HepG2 (cell line): Measurements from ENCODE around the gene TMEM39A. TPM values are rescaled to one million over a fixed set of nuclear protein-coding genes. Genes with fewer than 3 reads are reported as not detected.
A peak's percentile ranks its signal among the peaks of the same experiment; 100 is the strongest.

ENCODE experiments used
- ATAC-seq: fragments of 200-7000 bp; cut with Tn5 transposase; 3 replicates; pipeline ENCODE4 v1.9.1; 2020; ENCODE audit warnings: mild to moderate bottlenecking, moderate library complexity
- BruUV-seq: library from RNA; stranded (reverse); fragments of 400-500 nt; replicated peaks from 2 replicates; lab custom pipeline; 2021; lab: Mats Ljungman, UMichigan
- CTCF ChIA-PET: fragments of 300-600 bp; formaldehyde crosslinking; extraction: SDS; loops from one replicate; lab custom pipeline; 2021; ENCODE audit warnings: low total read pairs, inconsistent platforms, low intra/inter-chr PET ratio; lab: Yijun Ruan, JAX
- POLR2A ChIA-PET: fragments of 350-600 bp; sonication (Branson Sonifier 250); formaldehyde crosslinking; loops from one replicate; lab custom pipeline; 2020; ENCODE audit warnings: antibody characterized with exemption, inconsistent platforms; lab: Yijun Ruan, JAX
- DNase-seq: peaks from one replicate; pipeline ENCODE4 v3.0.0-alpha.2; 2015; ENCODE audit warnings: low spot score
- FAIRE-seq: peaks from 3 replicates; lab custom pipeline; 2011; peaks lifted over from hg19 to GRCh38; lab: Jason Lieb, UNC
- H2AFZ ChIP-seq: one replicate; pipeline ENCODE4 v1.6.1; 2011; ENCODE audit warnings: low read length, inconsistent platforms
- H3K27ac ChIP-seq: fragments of 300-600 bp; 3 replicates; pipeline ENCODE4 v1.8.0; 2011; ENCODE audit warnings: mixed run types, mild to moderate bottlenecking, mixed read lengths, low read length, inconsistent platforms; ENCODE audit not compliant: insufficient read depth; ENCODE audit errors: extremely low read length
- H3K27me3 ChIP-seq, 2 experiments: fragments of 200-600 bp in 1 of 2; 2 replicates in 1 of 2; 3 replicates in 1 of 2; pipeline versions ENCODE4 v1.6.0 to v1.8.0; 2011; ENCODE audit warnings: low read length in 2 of 2, mild to moderate bottlenecking in 2 of 2, moderate library complexity in 2 of 2, inconsistent platforms in 1 of 2; ENCODE audit not compliant: insufficient read depth in 2 of 2, control insufficient read depth in 1 of 2
- H3K36me3 ChIP-seq, 2 experiments: fragments of 200-600 bp in 1 of 2; replicated peaks in 1 of 2; 2 replicates in 1 of 2; 3 replicates in 1 of 2; pipeline versions ENCODE4 v1.5.1 to v1.8.0; 2011; ENCODE audit warnings: low read length in 2 of 2, inconsistent platforms in 1 of 2; ENCODE audit not compliant: insufficient read depth in 2 of 2, control insufficient read depth in 1 of 2
- H3K4me1 ChIP-seq: 2 replicates; pipeline ENCODE4 v1.5.1; 2012; ENCODE audit warnings: low read length, inconsistent platforms; ENCODE audit not compliant: insufficient read depth
- H3K4me2 ChIP-seq: 2 replicates; pipeline ENCODE4 v1.6.0; 2011; ENCODE audit warnings: low read depth, low read length, inconsistent platforms
- H3K4me3 ChIP-seq, 3 experiments: fragments of 200-600 bp in 1 of 3; sonication (generic), shearing (Covaris generic) in 1 of 3; replicated peaks in 1 of 3; 2 replicates each; pipeline ENCODE4 v1.5.1; 2011 to 2016; ENCODE audit warnings: low read length in 3 of 3, inconsistent platforms in 2 of 3, low read depth in 2 of 3, mild to moderate bottlenecking in 2 of 3, control low read depth in 1 of 3, mixed read lengths in 1 of 3; ENCODE audit not compliant: insufficient read depth in 1 of 3
- H3K79me2 ChIP-seq: one replicate; pipeline ENCODE4 v1.6.1; 2011; ENCODE audit warnings: low read length, inconsistent platforms; ENCODE audit not compliant: insufficient read depth
- H3K9ac ChIP-seq: 2 replicates; pipeline ENCODE4 v1.6.0; 2011; ENCODE audit warnings: mild to moderate bottlenecking, low read depth, low read length, inconsistent platforms; ENCODE audit not compliant: insufficient read depth
- H3K9me3 ChIP-seq: 2 replicates; pipeline ENCODE4 v1.5.1; 2012; ENCODE audit warnings: mild to moderate bottlenecking, low read length
- H4K20me1 ChIP-seq: 2 replicates; pipeline ENCODE4 v1.6.0; 2011; ENCODE audit warnings: inconsistent platforms, mild to moderate bottlenecking, low read length, moderate library complexity; ENCODE audit not compliant: insufficient read depth
- CC2D1A ChIP-seq: sonication (generic); formaldehyde crosslinking; IDR thresholded peaks from 2 replicates; pipeline ENCODE4 v1.8.1; 2023; ENCODE audit warnings: mild to moderate bottlenecking, missing genetic modification reagents
- GTF2F1 ChIP-seq: fragments of 150-350 bp; IDR thresholded peaks from 2 replicates; pipeline ENCODE4 v1.6.1; 2014; ENCODE audit warnings: low read length
- GZF1 ChIP-seq: sonication (generic); formaldehyde crosslinking; IDR thresholded peaks from 2 replicates; pipeline ENCODE4 v1.5.1; 2020; ENCODE audit warnings: mild to moderate bottlenecking, missing genetic modification reagents
- HHEX ChIP-seq: IDR thresholded peaks from 2 replicates; pipeline ENCODE4 v1.6.1; 2016; ENCODE audit warnings: control low read depth
- HMG20A ChIP-seq: IDR thresholded peaks from 2 replicates; pipeline ENCODE4 v1.6.1; 2016; ENCODE audit warnings: borderline replicate concordance
- HMG20B ChIP-seq: conservative IDR thresholded peaks from 2 replicates; pipeline ENCODE4 v1.6.1; 2016; ENCODE audit warnings: missing genetic modification reagents, missing compliant biosample characterization
- HNF4A ChIP-seq: sonication (generic); formaldehyde crosslinking; IDR thresholded peaks from 2 replicates; pipeline ENCODE4 v1.4.0; 2020; ENCODE audit warnings: missing genetic modification reagents
- HNRNPL ChIP-seq: fragments of 200-400 bp; formaldehyde crosslinking; IDR thresholded peaks from 2 replicates; pipeline ENCODE4 v1.6.1; 2017; ENCODE audit warnings: mild to moderate bottlenecking, low read depth, low read length
- MAFK ChIP-seq, 2 experiments: IDR thresholded peaks in 1 of 2; conservative IDR thresholded peaks in 1 of 2; 2 replicates each; pipeline ENCODE4 v1.6.1; 2011; ENCODE audit warnings: improper control_type of control experiment in 2 of 2, low read length in 2 of 2
- NCOR1 ChIP-seq: fragments of 200-600 bp; sonication (generic); IDR thresholded peaks from 2 replicates; pipeline ENCODE4 v1.7.0; 2017; ENCODE audit warnings: antibody characterized with exemption, low read length, borderline replicate concordance
- SCMH1 ChIP-seq: sonication (generic); formaldehyde crosslinking; IDR thresholded peaks from 2 replicates; pipeline ENCODE4 v1.9.0; 2021; ENCODE audit warnings: missing genetic modification reagents, mild to moderate bottlenecking, borderline replicate concordance
- SOX5 ChIP-seq: IDR thresholded peaks from 2 replicates; pipeline ENCODE4 v1.6.1; 2016; ENCODE audit warnings: borderline replicate concordance
- SP5 ChIP-seq: IDR thresholded peaks from 2 replicates; pipeline ENCODE4 v1.6.1; 2016; ENCODE audit warnings: low read depth, borderline replicate concordance
- TEAD2 ChIP-seq: sonication (generic); formaldehyde crosslinking; IDR thresholded peaks from 2 replicates; pipeline ENCODE4 v1.9.0; 2021; ENCODE audit warnings: missing genetic modification reagents
- TEAD3 ChIP-seq: optimal IDR thresholded peaks from 2 replicates; pipeline ENCODE3; 2016; ENCODE audit warnings: borderline replicate concordance
- ZNF180 ChIP-seq: sonication (generic); formaldehyde crosslinking; IDR thresholded peaks from 2 replicates; pipeline ENCODE4 v1.4.0; 2020; ENCODE audit warnings: low read depth, missing genetic modification reagents, borderline replicate concordance
- ZNF256 ChIP-seq: sonication (generic); formaldehyde crosslinking; conservative IDR thresholded peaks from 2 replicates; pipeline ENCODE4 v1.4.0; 2020; ENCODE audit warnings: missing genetic modification reagents
- ZNF564 ChIP-seq: sonication (generic); formaldehyde crosslinking; IDR thresholded peaks from 2 replicates; pipeline ENCODE4 v1.8.1; 2023; ENCODE audit warnings: mild to moderate bottlenecking, missing genetic modification reagents
- ZNF83 ChIP-seq: sonication (generic); formaldehyde crosslinking; IDR thresholded peaks from 2 replicates; pipeline ENCODE4 v1.4.0; 2020; ENCODE audit warnings: missing genetic modification reagents, mild to moderate bottlenecking, borderline replicate concordance
- WGBS: methylation state at CpG from one replicate; pipeline ENCODE4 v1.1.6; 2017; ENCODE audit warnings: low lambda C conversion rate; 5-methylcytosine and 5-hydroxymethylcytosine counted together
- in situ Hi-C: cut with HindIII; loops from 2 replicates; pipeline ENCODE4 v1.10.0; 2017; ENCODE audit warnings: low pct_unique_long_range_greater_than_20kb; ENCODE audit not compliant: extremely low pct_ligation_motif_present
- intact Hi-C: fragments of 100-400 bp; cut with micrococcal nuclease; formaldehyde crosslinking; loops from one replicate; pipeline ENCODE4 v1.10.0; 2022; ENCODE audit not compliant: unreplicated experiment
- polyA plus RNA-seq, 8 experiments: library from polyadenylated mRNA; depleted of rRNA in 3 of 8; stranded (reverse) in 7 of 8; unstranded in 1 of 8; fragments of >200 nt; fragmentation: Illumina TruSeq in 4 of 8; extraction: Trizol in 4 of 8; gene quantifications; 2 replicates each; pipeline versions ENCODE4 v1.2.1 to v1.2.3, GENCODE V29; 2011 to 2016; ENCODE audit warnings: low read depth in 4 of 8, missing spikeins in 1 of 8, mixed read lengths in 1 of 8; ENCODE audit not compliant: insufficient read depth in 1 of 8
- total RNA-seq, 5 experiments: library from RNA; depleted of rRNA; stranded (reverse); fragments of >200 nt; fragmentation: Illumina TruSeq; extraction: Trizol; gene quantifications; 2 replicates each; pipeline ENCODE4 v1.2.3, GENCODE V29; 2016; ENCODE audit warnings: low read depth in 1 of 5
- TF ChIP-seq, protein P1 (sequence below): IDR thresholded peaks from 2 replicates; pipeline ENCODE4 v1.6.1; 2012; ENCODE audit warnings: inconsistent platforms
- TF ChIP-seq, protein P2 (sequence below): sonication (generic); formaldehyde crosslinking; conservative IDR thresholded peaks from 2 replicates; pipeline ENCODE4 v1.4.0; 2020; ENCODE audit warnings: missing genetic modification reagents
- TF ChIP-seq, protein P3 (sequence below): IDR thresholded peaks from 2 replicates; pipeline ENCODE4 v1.6.1; 2016; ENCODE audit warnings: control low read depth
- TF ChIP-seq, protein P4 (sequence below): sonication (generic); formaldehyde crosslinking; IDR thresholded peaks from 2 replicates; pipeline ENCODE4 v1.4.0; 2020; ENCODE audit warnings: missing genetic modification reagents

Gene TMEM39A
- total and polyA plus RNA-seq, 2 of the 13 experiments (the other 11 are each of a cell fraction or from before 2014, with no cell fraction given): 55.8 to 64.9 TPM

DNA sequence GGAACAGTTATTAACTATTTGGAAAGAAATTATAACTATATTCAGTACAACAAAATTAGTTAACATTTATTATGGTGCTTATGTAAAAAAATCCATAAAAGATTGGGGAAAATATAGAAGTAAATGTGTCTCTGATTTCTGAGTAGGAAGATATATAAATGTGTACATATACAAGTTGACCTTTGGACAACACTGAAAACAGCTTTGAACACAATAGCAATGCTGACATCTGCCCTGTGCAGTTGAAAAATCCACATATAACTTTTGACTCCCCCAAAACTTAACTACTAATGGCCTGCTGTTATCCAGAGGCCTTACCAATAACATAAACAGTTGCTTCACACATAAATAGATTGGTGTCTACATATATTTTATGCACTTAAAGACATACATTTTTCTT is 47.3 kb upstream of the TMEM39A start (continued):
- TF ChIP-seq ZNF256 (CRISPR knock-in tag): no peak
- TF ChIP-seq HHEX (CRISPR knock-in tag): no peak
- no peak for TF ChIP-seq SCMH1 (CRISPR knock-in tag)
- no peak for TF ChIP-seq ZNF180 (CRISPR knock-in tag)
- TF ChIP-seq CC2D1A: no peak
- TF ChIP-seq NCOR1: peak; percentile 27; the same call in 1 of the 2 replicates
- TF ChIP-seq HNRNPL: no peak
- TF ChIP-seq, protein P1, sequence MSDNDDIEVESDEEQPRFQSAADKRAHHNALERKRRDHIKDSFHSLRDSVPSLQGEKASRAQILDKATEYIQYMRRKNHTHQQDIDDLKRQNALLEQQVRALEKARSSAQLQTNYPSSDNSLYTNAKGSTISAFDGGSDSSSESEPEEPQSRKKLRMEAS: no peak
- peak; percentile 47; the same call in 1 of the 2 replicates for TF ChIP-seq HNF4A (CRISPR knock-in tag)
- no peak for TF ChIP-seq SP5 (CRISPR knock-in tag)
- peak; percentile 18; the same call in 1 of the 2 replicates for TF ChIP-seq SOX5 (CRISPR knock-in tag)
- TF ChIP-seq, protein P2, sequence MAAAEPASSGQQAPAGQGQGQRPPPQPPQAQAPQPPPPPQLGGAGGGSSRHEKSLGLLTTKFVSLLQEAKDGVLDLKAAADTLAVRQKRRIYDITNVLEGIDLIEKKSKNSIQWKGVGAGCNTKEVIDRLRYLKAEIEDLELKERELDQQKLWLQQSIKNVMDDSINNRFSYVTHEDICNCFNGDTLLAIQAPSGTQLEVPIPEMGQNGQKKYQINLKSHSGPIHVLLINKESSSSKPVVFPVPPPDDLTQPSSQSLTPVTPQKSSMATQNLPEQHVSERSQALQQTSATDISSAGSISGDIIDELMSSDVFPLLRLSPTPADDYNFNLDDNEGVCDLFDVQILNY (CRISPR knock-in tag): no peak
- TF ChIP-seq HMG20A (CRISPR knock-in tag): 0 out of 2 replicates have a peak, but pooled peaks have one; percentile 15

DNA sequence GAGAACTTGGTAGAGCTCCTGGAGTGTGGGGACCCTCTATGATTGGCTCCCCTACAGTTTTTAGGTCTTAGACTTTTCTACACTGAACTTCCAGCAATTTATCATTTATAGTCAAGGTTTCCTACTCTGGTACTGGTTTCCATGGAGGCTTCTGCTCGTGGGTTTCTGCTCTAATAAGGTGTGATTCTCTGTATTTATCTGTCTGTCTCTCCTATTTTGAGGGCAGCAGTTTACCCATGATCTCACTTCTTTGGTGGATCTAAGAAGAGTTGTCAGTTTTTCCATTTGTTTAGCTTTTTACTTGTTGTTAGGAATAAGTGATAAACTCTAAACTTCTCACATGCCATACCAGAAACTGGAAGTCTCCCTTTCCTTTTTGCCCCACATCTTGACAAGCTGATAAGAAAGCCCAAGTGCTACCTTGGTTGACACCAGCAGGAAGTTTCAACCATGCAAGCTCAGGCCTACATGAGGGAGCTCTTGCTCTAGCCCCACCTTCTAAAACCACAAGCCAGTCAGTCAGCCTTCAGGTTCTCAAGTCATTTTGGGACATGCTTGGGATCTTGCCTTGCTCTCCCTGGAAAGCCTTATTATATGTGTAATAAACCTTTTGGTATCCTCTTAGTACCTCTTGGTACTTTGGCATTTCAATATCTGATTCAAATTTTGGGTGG is 44.9 kb upstream of the TMEM39A start:
- DNase-seq (no peak), ATAC-seq (no peak), FAIRE-seq (no peak)
- no TSS peak for BruUV-seq
- no peak overlapping the region for H3K4me3 ChIP-seq
- H3K4me1 ChIP-seq: peaks cover 10% of the 10 kb centered on the region
- no peaks in the 10 kb centered on the region for H3K27me3 ChIP-seq
- H2AFZ ChIP-seq: no peak overlapping the region
- no peaks in the 10 kb centered on the region for H3K79me2 ChIP-seq
- H3K27ac ChIP-seq: no peak overlapping the region
- no peak overlapping the region for H3K4me2 ChIP-seq
- ChIA-PET POLR2A (interaction anchor here (1.6 kb wide), 1 partner anchor 10 kb away, joined by 4 read pairs; the partner anchor contains the start of gene TIMMDC1), CTCF (no interaction called here)
- intact Hi-C loops: no loop called here
- H3K9me3 ChIP-seq: no peaks in the 10 kb centered on the region
- WGBS: 89% methylated on average over 1 of the region's 1 CpG
- in situ Hi-C loops: no loop called here
- no peak overlapping the region for H3K9ac ChIP-seq
- no peaks in the 10 kb centered on the region for H4K20me1 ChIP-seq
- peaks cover 2 to 36% of the 10 kb centered on the region in 2 experiments; a peak in 3 of 5 replicates for H3K36me3 ChIP-seq
- no peak for TF ChIP-seq TEAD3 (CRISPR knock-in tag)
- no peak for TF ChIP-seq TEAD2 (CRISPR knock-in tag)
- no peak for TF ChIP-seq SCMH1 (CRISPR knock-in tag)
- TF ChIP-seq ZNF564: no peak
- TF ChIP-seq HMG20B (CRISPR knock-in tag): no peak
- no peak for TF ChIP-seq GTF2F1
- no peak for TF ChIP-seq ZNF83
- TF ChIP-seq, protein P3, sequence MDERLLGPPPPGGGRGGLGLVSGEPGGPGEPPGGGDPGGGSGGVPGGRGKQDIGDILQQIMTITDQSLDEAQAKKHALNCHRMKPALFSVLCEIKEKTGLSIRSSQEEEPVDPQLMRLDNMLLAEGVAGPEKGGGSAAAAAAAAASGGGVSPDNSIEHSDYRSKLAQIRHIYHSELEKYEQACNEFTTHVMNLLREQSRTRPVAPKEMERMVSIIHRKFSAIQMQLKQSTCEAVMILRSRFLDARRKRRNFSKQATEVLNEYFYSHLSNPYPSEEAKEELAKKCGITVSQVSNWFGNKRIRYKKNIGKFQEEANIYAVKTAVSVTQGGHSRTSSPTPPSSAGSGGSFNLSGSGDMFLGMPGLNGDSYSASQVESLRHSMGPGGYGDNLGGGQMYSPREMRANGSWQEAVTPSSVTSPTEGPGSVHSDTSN (CRISPR knock-in tag): no peak
- no peak for TF ChIP-seq MAFK (conservative IDR thresholded peaks at IDR 0.05 in 1 of 2, IDR thresholded peaks at IDR 0.05 in 1 of 2; ENCODE audit: low read length in 2 of 2)
- no peak for TF ChIP-seq GZF1 (CRISPR knock-in tag)
- TF ChIP-seq, protein P4, sequence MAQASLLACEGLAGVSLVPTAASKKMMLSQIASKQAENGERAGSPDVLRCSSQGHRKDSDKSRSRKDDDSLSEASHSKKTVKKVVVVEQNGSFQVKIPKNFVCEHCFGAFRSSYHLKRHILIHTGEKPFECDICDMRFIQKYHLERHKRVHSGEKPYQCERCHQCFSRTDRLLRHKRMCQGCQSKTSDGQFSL (CRISPR knock-in tag): no peak
